ENCODE results near the gene ACACB.

Gene ACACB

GRCh38 chr12:109214131-109214530, 97.7 kb downstream of the ACACB start:
- Histone ChIP-seq H3K4me1 (ENCODE audit: control insufficient read depth, insufficient read depth, low read length, unreplicated experiment) (no peaks in the 10 kb centered on the region), H3K27me3 (ENCODE audit: insufficient read depth, low read length) (no peaks in the 10 kb centered on the region), H3K79me2 (ENCODE audit: control insufficient read depth, insufficient read depth, low read length, unreplicated experiment) (no peaks in the 10 kb centered on the region), H2AFZ (ENCODE audit: low read length, unreplicated experiment) (no peak overlapping the region), H3K27ac (ENCODE audit: low read depth, low read length) (no peak overlapping the region), H3K36me3 (ENCODE audit: insufficient read depth, low read length) (no peaks in the 10 kb centered on the region), H3K4me3 (ENCODE audit: low read depth, low read length) (no peak overlapping the region)

DNA sequence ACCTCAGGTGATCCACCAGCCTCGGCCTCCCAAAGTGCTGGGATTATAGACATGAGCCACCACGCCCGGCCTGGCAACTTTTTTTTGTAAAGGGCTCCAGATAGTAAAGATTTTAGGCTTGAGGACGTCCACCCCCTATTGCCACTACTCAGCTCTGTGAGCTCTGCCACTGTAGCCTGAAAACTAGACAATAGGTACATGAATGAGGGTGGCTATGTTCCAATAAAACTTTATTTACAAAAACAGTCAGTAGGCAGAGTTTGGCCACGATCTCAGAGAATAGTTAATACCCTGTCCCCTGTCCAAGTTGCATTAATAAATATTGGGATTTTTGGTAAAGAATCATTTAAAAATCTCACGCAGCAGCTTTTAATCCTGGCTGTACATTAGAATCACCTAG, 102.6 kb downstream of the ACACB start:
- Histone ChIP-seq H3K27me3 (ENCODE audit: insufficient read depth, low read length) (no peaks in the 10 kb centered on the region), H2AFZ (ENCODE audit: low read length, unreplicated experiment) (no peak overlapping the region), H3K4me3 (ENCODE audit: low read depth, low read length) (no peak overlapping the region), H3K4me1 (ENCODE audit: control insufficient read depth, insufficient read depth, low read length, unreplicated experiment) (no peaks in the 10 kb centered on the region), H3K27ac (ENCODE audit: low read depth, low read length) (no peak overlapping the region), H3K36me3 (ENCODE audit: insufficient read depth, low read length) (no peaks in the 10 kb centered on the region), H3K79me2 (ENCODE audit: control insufficient read depth, insufficient read depth, low read length, unreplicated experiment) (no peaks in the 10 kb centered on the region)

GRCh38 chr12:109219938-109220337, 103.6 kb downstream of the ACACB start:
- Histone ChIP-seq H3K79me2 (ENCODE audit: control insufficient read depth, insufficient read depth, low read length, unreplicated experiment) (no peaks in the 10 kb centered on the region), H3K27me3 (ENCODE audit: insufficient read depth, low read length) (no peaks in the 10 kb centered on the region), H3K36me3 (ENCODE audit: insufficient read depth, low read length) (no peaks in the 10 kb centered on the region), H3K4me1 (ENCODE audit: control insufficient read depth, insufficient read depth, low read length, unreplicated experiment) (no peaks in the 10 kb centered on the region), H2AFZ (ENCODE audit: low read length, unreplicated experiment) (no peak overlapping the region), H3K27ac (ENCODE audit: low read depth, low read length) (no peak overlapping the region), H3K4me3 (ENCODE audit: low read depth, low read length) (no peak overlapping the region)

GRCh38 chr12:109221277-109221931, 105.0 kb downstream of the ACACB start:
- H3K27ac ChIP-seq (ENCODE audit: low read depth, low read length): no peak overlapping the region
- no peak overlapping the region for H3K4me3 ChIP-seq (ENCODE audit: low read depth, low read length)
- H3K36me3 ChIP-seq (ENCODE audit: insufficient read depth, low read length): no peaks in the 10 kb centered on the region
- H3K27me3 ChIP-seq (ENCODE audit: insufficient read depth, low read length): no peaks in the 10 kb centered on the region
- H2AFZ ChIP-seq (ENCODE audit: low read length, unreplicated experiment): no peak overlapping the region
- H3K4me1 ChIP-seq (ENCODE audit: control insufficient read depth, insufficient read depth, low read length, unreplicated experiment): no peaks in the 10 kb centered on the region
- no peaks in the 10 kb centered on the region for H3K79me2 ChIP-seq (ENCODE audit: control insufficient read depth, insufficient read depth, low read length, unreplicated experiment)

GRCh38 chr12:109222062-109222461, 105.7 kb downstream of the ACACB start:
- Histone ChIP-seq H3K4me1 (ENCODE audit: control insufficient read depth, insufficient read depth, low read length, unreplicated experiment) (no peaks in the 10 kb centered on the region), H3K36me3 (ENCODE audit: insufficient read depth, low read length) (no peaks in the 10 kb centered on the region), H3K27me3 (ENCODE audit: insufficient read depth, low read length) (no peaks in the 10 kb centered on the region)

GRCh38 chr12:109222496-109222895, 106.1 kb downstream of the ACACB start:
- no peaks in the 10 kb centered on the region for H3K36me3 ChIP-seq (ENCODE audit: insufficient read depth, low read length)
- no peaks in the 10 kb centered on the region for H3K27me3 ChIP-seq (ENCODE audit: insufficient read depth, low read length)
- no peaks in the 10 kb centered on the region for H3K4me1 ChIP-seq (ENCODE audit: control insufficient read depth, insufficient read depth, low read length, unreplicated experiment)
- H3K27ac ChIP-seq (ENCODE audit: low read depth, low read length): no peak overlapping the region
- no peak overlapping the region for H3K4me3 ChIP-seq (ENCODE audit: low read depth, low read length)
- H3K79me2 ChIP-seq (ENCODE audit: control insufficient read depth, insufficient read depth, low read length, unreplicated experiment): no peaks in the 10 kb centered on the region
- no peak overlapping the region for H2AFZ ChIP-seq (ENCODE audit: low read length, unreplicated experiment)

More at GRCh38 chr12:109222062-109222461, 105.7 kb downstream of the ACACB start:
- Histone ChIP-seq H3K4me3 (ENCODE audit: low read depth, low read length) (no peak overlapping the region), H2AFZ (ENCODE audit: low read length, unreplicated experiment) (no peak overlapping the region), H3K27ac (ENCODE audit: low read depth, low read length) (no peak overlapping the region), H3K79me2 (ENCODE audit: control insufficient read depth, insufficient read depth, low read length, unreplicated experiment) (no peaks in the 10 kb centered on the region)

DNA sequence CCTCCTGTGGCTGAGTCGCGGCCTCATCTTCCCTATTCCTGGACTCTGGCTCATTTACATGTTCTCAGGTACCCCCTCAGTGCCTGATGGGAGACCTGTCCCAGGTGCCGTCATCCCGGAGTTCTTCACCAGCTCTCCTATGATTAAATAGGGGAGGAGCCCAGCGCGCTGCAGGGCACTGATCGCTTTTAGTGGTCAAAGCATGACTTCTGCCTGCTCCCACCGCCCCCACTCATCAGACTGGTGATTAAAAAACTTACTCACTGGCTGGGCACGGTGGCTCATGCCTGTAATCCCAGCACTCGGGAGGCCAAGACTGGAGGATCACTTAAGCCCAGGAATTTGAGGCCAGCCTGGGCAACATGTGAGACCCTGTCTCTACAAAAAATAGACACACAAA, 106.8 kb downstream of the ACACB start:
- Histone ChIP-seq H3K27me3 (ENCODE audit: insufficient read depth, low read length) (no peaks in the 10 kb centered on the region), H3K4me1 (ENCODE audit: control insufficient read depth, insufficient read depth, low read length, unreplicated experiment) (no peaks in the 10 kb centered on the region), H3K36me3 (ENCODE audit: insufficient read depth, low read length) (no peaks in the 10 kb centered on the region), H3K4me3 (ENCODE audit: low read depth, low read length) (no peak overlapping the region), H3K79me2 (ENCODE audit: control insufficient read depth, insufficient read depth, low read length, unreplicated experiment) (no peaks in the 10 kb centered on the region), H2AFZ (ENCODE audit: low read length, unreplicated experiment) (no peak overlapping the region), H3K27ac (ENCODE audit: low read depth, low read length) (no peak overlapping the region)

GRCh38 chr12:109223868-109224267, 107.5 kb downstream of the ACACB start:
- Histone ChIP-seq H3K27me3 (ENCODE audit: insufficient read depth, low read length) (no peaks in the 10 kb centered on the region), H3K4me1 (ENCODE audit: control insufficient read depth, insufficient read depth, low read length, unreplicated experiment) (no peaks in the 10 kb centered on the region), H3K36me3 (ENCODE audit: insufficient read depth, low read length) (no peaks in the 10 kb centered on the region), H3K79me2 (ENCODE audit: control insufficient read depth, insufficient read depth, low read length, unreplicated experiment) (no peaks in the 10 kb centered on the region), H3K27ac (ENCODE audit: low read depth, low read length) (no peak overlapping the region), H2AFZ (ENCODE audit: low read length, unreplicated experiment) (no peak overlapping the region), H3K4me3 (ENCODE audit: low read depth, low read length) (no peak overlapping the region)

DNA sequence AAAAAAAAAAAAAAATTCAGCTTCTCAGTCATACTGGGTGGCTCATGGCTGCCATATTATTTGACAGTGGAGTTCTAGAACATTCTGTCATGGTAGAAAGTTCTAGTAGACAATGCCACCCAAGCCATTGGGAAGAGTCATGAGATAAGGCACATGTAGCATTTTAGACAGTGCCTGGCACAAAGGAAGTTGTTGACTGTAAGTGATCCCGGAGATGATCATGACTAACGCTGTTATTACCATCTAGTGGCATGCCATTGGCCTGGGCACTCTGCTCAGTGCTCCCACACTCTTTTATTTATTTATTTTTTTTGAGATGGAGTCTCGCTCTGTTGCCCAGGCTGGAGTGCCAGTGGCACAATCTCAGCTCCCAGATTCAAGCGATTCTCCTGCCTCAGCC, 112.3 kb downstream of the ACACB start:
- H3K36me3 ChIP-seq (ENCODE audit: insufficient read depth, low read length): no peaks in the 10 kb centered on the region
- no peaks in the 10 kb centered on the region for H3K4me1 ChIP-seq (ENCODE audit: control insufficient read depth, insufficient read depth, low read length, unreplicated experiment)
- H3K4me3 ChIP-seq (ENCODE audit: low read depth, low read length): no peak overlapping the region
- no peak overlapping the region for H3K27ac ChIP-seq (ENCODE audit: low read depth, low read length)
- H3K27me3 ChIP-seq (ENCODE audit: insufficient read depth, low read length): no peaks in the 10 kb centered on the region
- H2AFZ ChIP-seq (ENCODE audit: low read length, unreplicated experiment): no peak overlapping the region
- no peaks in the 10 kb centered on the region for H3K79me2 ChIP-seq (ENCODE audit: control insufficient read depth, insufficient read depth, low read length, unreplicated experiment)

- H3K4me1 ChIP-seq (ENCODE audit: control insufficient read depth, insufficient read depth, low read length, unreplicated experiment): no peaks in the 10 kb centered on the region
- no peak overlapping the region for H2AFZ ChIP-seq (ENCODE audit: low read length, unreplicated experiment)
- H3K4me3 ChIP-seq (ENCODE audit: low read depth, low read length): no peak overlapping the region
- H3K79me2 ChIP-seq (ENCODE audit: control insufficient read depth, insufficient read depth, low read length, unreplicated experiment): no peaks in the 10 kb centered on the region
- H3K27ac ChIP-seq (ENCODE audit: low read depth, low read length): no peak overlapping the region
- no peaks in the 10 kb centered on the region for H3K36me3 ChIP-seq (ENCODE audit: insufficient read depth, low read length)
- H3K27me3 ChIP-seq (ENCODE audit: insufficient read depth, low read length): no peaks in the 10 kb centered on the region
Measured at GRCh38 chr12:109230193-109230592, 113.8 kb downstream of the ACACB start.

DNA sequence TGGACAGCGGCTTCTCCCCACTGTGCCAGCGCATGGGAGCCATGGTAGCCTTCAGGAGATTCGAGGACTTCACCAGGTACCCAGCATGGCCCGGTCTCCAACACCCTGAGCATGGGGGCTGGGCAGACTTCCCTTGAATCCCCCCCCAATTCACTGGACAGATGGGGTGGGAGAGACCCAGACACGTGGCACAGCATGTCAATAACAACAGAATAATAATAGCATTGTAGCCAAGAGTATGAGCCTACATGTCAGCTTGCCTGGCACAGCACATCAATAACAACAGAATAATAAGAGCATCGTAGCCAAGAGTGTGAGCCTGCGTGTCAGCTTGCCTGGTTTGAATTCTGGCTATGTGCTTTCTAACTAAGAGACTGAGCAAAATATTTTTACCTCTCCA, 116.3 kb downstream of the ACACB start:
- H3K4me3 ChIP-seq (ENCODE audit: low read depth, low read length): no peak overlapping the region
- no peak overlapping the region for H2AFZ ChIP-seq (ENCODE audit: low read length, unreplicated experiment)
- no peaks in the 10 kb centered on the region for H3K79me2 ChIP-seq (ENCODE audit: control insufficient read depth, insufficient read depth, low read length, unreplicated experiment)
- H3K27ac ChIP-seq (ENCODE audit: low read depth, low read length): no peak overlapping the region
- H3K4me1 ChIP-seq (ENCODE audit: control insufficient read depth, insufficient read depth, low read length, unreplicated experiment): no peaks in the 10 kb centered on the region
- H3K27me3 ChIP-seq (ENCODE audit: insufficient read depth, low read length): no peaks in the 10 kb centered on the region
- no peaks in the 10 kb centered on the region for H3K36me3 ChIP-seq (ENCODE audit: insufficient read depth, low read length)
